ENCODE results near the gene SLC25A10.

Gene SLC25A10

DNA sequence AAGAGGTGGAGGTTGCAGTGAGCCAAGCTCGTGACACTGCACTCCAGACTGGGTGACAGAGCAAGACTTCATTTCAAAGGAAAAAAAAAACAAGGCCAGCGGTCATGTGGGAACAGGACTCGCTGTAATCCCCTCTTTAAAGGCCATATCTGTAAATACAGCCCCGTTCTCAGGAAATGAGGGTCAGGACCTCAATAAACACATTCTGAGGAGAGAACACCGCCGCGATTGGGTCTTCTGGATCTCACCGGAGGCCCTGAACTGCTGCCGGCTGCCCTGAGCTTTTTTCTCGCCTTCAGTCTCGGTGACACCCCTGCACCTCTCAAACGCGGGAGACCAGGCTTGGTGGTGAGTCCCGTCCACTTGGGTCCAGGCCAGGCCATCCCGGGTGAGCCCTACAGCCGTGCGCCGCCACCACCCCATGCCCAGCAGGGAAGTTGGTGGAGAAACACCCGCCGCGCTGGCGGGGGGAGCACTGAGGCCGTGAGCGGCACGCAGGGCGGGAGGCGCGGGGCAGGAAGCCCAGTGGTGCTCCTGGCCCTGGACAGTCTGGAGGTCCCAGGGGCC, 28.4 kb downstream of the SLC25A10 start:
- DNase-seq (ENCODE audit: low read depth) = no peak
- TF ChIP-seq, protein P1, sequence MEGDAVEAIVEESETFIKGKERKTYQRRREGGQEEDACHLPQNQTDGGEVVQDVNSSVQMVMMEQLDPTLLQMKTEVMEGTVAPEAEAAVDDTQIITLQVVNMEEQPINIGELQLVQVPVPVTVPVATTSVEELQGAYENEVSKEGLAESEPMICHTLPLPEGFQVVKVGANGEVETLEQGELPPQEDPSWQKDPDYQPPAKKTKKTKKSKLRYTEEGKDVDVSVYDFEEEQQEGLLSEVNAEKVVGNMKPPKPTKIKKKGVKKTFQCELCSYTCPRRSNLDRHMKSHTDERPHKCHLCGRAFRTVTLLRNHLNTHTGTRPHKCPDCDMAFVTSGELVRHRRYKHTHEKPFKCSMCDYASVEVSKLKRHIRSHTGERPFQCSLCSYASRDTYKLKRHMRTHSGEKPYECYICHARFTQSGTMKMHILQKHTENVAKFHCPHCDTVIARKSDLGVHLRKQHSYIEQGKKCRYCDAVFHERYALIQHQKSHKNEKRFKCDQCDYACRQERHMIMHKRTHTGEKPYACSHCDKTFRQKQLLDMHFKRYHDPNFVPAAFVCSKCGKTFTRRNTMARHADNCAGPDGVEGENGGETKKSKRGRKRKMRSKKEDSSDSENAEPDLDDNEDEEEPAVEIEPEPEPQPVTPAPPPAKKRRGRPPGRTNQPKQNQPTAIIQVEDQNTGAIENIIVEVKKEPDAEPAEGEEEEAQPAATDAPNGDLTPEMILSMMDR (IDR thresholded peaks at IDR 0.05; ENCODE audit: low read depth, low read length, missing control alignments) = no peak
- in situ Hi-C loops (cut with HindIII; ENCODE audit: low sequenced_read_pairs) = no loop called here
- H3K4me3 ChIP-seq (ENCODE audit: low read depth, low read length) = no peak overlapping the region

DNA sequence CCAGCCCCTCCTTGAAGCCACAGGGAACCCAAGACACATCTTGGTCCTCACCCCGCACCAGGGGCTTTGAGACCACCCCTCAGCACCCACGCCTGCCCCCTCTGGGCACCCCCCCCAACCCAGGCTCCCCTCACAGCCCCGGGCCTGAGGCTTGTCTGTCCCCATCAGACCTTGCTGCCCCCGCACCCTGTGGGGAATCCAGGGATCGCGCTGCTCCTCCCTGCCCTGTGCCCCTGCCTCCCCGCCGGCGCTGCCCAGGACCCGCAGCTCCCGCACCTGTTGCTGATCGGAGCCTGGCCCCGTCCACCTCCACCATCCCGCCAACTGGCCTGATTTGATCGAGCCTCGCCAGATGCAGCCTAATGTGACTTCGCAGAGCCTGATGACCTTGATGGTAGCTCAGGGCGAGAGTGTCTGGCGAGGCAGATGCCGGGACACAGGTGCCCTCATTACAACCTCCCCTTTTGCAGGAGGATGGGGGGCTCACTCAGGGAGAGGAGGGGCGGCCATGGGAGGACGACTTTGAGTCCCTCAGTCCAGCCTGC, 29.0 kb downstream of the SLC25A10 start:
- in situ Hi-C loops (cut with HindIII; ENCODE audit: low sequenced_read_pairs) = no loop called here
- TF ChIP-seq, protein P1 (IDR thresholded peaks at IDR 0.05; ENCODE audit: low read depth, low read length, missing control alignments) = no peak
- DNase-seq (ENCODE audit: low read depth) = no peak

GRCh38 chr17:81741594-81742452, 29.7 kb downstream of the SLC25A10 start:
- TF ChIP-seq, protein P1 (IDR thresholded peaks at IDR 0.05; ENCODE audit: low read depth, low read length, missing control alignments) = no peak
- no peak overlapping the region for H3K4me3 ChIP-seq (ENCODE audit: low read depth, low read length)
- no peak for DNase-seq (ENCODE audit: low read depth)
- in situ Hi-C loops (cut with HindIII; ENCODE audit: low sequenced_read_pairs) = no loop called here

More for the DNA sequence above, 29.0 kb downstream of the SLC25A10 start:
- H3K4me3 ChIP-seq (ENCODE audit: low read depth, low read length) = no peak overlapping the region
